ENCODE results near the gene B3GAT1. TPM values are rescaled to one million over a fixed set of nuclear protein-coding genes. Genes with fewer than 3 reads are reported as not detected.

B3GAT1 gene
- total and polyA plus RNA-seq, 9 donors: 0.09 to 0.86 (median 0.27) TPM

DNA sequence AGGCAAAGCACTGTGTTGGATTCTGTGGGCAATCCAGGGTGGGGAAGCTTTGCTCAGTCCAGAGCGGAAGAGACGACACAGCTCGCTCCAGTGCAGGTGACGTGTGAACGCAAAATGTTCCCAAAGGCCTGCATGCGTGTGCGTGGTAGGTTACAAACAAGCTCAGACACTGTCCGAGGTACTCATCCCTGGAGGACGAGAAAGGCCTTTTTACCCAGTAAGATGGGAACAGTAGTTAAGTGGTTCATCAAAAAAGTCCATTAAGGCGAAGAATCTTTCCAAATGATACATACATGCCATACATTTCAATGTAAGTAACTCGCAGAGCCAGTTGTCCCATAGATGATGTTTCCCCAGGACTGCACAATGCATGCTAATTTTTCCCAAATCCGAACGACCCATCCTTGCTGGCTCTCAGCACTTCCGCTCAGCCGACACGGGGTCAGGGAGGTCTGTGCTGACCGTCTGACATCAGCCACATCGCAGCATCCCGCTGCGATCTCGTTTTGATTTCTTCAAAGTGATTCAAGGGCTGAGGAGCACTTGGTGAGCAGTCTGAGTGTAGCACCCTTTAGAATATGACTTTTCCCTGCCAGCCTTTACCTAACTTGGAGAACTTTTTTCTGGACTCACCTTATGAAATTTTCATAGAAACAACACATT lies 19.0 kb downstream of the B3GAT1 start:
- WGBS (ENCODE audit: insufficient coverage): 74% methylated on average over 16 of the region's 21 CpGs
- H3K27me3 ChIP-seq (ENCODE audit: control insufficient read depth, insufficient read depth, low read length): peaks cover 5% of the 10 kb centered on the region
- DNase-seq: no peak
- H3K4me1 ChIP-seq (ENCODE audit: control insufficient read depth, insufficient read depth, low read length): no peaks in the 10 kb centered on the region
- no peak overlapping the region for H3K27ac ChIP-seq (ENCODE audit: low read length)
- no peaks in the 10 kb centered on the region for H3K9me3 ChIP-seq (replicated peaks; ENCODE audit: control insufficient read depth, low read depth, low read length)
- H3K4me3 ChIP-seq (ENCODE audit: low read length): no peak overlapping the region
- H3K36me3 ChIP-seq (ENCODE audit: control insufficient read depth, insufficient read depth, low read length): no peaks in the 10 kb centered on the region

GRCh38 chr11:134391656-134392055 lies 20.4 kb downstream of the B3GAT1 start:
- DNase-seq: no peak
- Histone ChIP-seq H3K36me3 (ENCODE audit: control insufficient read depth, insufficient read depth, low read length) (no peaks in the 10 kb centered on the region), H3K27me3 (ENCODE audit: control insufficient read depth, insufficient read depth, low read length) (peaks cover 5% of the 10 kb centered on the region), H3K9me3 (replicated peaks; ENCODE audit: control insufficient read depth, low read depth, low read length) (no peaks in the 10 kb centered on the region), H3K4me3 (ENCODE audit: low read length) (no peak overlapping the region), H3K27ac (ENCODE audit: low read length) (no peak overlapping the region), H3K4me1 (ENCODE audit: control insufficient read depth, insufficient read depth, low read length) (peaks cover 7% of the 10 kb centered on the region)
- WGBS (ENCODE audit: insufficient coverage): 70% methylated on average over 4 of the region's 13 CpGs

DNA sequence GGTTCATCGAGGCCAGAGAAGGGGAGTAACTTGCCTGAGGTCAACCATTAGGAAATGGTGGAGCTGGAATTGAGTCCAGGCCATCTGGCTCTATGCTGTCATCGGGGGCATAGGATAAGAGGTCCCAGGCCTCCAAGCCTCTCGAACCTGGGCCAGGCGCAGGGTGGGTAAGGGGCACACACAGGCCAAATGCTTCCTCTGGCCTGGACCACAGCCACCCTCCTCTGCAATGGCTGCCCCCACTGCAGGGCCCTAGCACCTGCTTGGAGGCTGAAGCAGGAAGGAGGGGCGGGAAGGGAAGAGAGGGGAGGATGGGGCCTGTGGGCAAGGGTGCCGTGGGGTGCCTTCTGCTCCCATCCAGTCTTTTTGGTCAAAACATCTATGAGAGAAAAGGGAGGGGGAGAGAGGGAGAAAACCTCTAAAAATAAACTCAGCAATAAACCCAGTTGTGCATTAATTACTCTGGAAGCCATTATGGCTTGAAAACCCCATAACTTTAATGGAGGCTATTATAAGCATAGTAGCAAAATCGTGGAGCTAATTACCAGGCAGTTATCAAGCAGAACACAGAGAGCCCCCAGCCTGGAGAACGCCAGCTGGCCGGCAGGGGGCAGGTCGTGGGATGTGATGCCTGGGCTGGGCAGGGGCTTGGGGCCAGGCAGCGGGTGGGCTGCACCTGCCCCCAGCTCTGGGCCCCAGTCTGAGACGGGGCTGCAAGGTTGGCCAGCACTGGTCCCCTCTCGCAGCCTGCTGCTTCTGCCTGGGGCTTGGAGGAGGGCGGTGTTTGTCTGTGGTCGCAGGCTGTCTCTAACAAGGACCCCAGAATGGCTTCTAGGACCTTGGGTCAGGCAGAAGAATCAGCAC lies 21.1 kb downstream of the B3GAT1 start:
- no peak for DNase-seq
- H3K9me3 ChIP-seq (replicated peaks; ENCODE audit: control insufficient read depth, low read depth, low read length): no peaks in the 10 kb centered on the region
- H3K27ac ChIP-seq (ENCODE audit: low read length): no peak overlapping the region
- 66% methylated on average over 12 of the region's 15 CpGs for WGBS (ENCODE audit: insufficient coverage)
- H3K27me3 ChIP-seq (ENCODE audit: control insufficient read depth, insufficient read depth, low read length): peaks cover 5% of the 10 kb centered on the region
- H3K36me3 ChIP-seq (ENCODE audit: control insufficient read depth, insufficient read depth, low read length): no peaks in the 10 kb centered on the region
- no peak overlapping the region for H3K4me3 ChIP-seq (ENCODE audit: low read length)
- peaks cover 12% of the 10 kb centered on the region for H3K4me1 ChIP-seq (ENCODE audit: control insufficient read depth, insufficient read depth, low read length)

DNA sequence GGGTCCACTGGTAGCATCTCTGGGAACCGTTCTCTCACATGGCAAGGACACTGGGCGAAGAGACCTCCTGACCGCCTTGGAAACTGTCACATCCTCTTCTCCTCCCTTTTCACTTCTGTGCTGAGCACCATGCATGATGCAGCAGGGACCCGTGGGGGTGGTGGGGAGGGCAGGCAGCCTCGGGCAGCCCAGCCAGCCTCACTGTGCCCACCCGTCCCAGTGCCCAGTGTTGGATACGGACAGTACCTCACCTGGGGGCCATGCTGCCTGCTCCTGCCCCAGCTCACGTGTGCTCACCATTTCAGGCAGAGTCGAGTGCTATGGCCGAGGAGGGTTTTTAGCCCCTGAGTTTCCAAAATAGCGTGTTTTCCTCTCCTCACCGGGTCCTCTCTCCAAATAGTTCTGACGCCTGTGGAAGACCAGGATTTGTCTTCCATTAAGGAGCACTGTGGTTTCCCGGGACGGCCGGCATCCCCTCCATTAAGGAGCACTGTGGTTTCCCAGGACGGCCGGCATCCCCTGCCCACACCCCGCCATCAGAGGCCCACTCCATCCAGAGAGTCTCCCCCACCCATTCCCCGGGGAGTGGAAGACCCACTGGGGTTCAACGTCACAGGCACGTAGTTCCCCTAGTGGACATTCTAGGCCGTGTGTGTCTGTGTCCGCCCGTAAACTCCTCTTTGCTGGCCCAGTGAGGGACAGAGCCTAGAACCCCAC lies 22.4 kb downstream of the B3GAT1 start:
- Histone ChIP-seq H3K9me3 (replicated peaks; ENCODE audit: control insufficient read depth, low read depth, low read length) (no peaks in the 10 kb centered on the region), H3K4me1 (ENCODE audit: control insufficient read depth, insufficient read depth, low read length) (peaks cover 21% of the 10 kb centered on the region), H3K27me3 (ENCODE audit: control insufficient read depth, insufficient read depth, low read length) (peaks cover 5% of the 10 kb centered on the region), H3K36me3 (ENCODE audit: control insufficient read depth, insufficient read depth, low read length) (no peaks in the 10 kb centered on the region), H3K4me3 (ENCODE audit: low read length) (no peak overlapping the region), H3K27ac (ENCODE audit: low read length) (no peak overlapping the region)
- 88% methylated on average over 20 of the region's 25 CpGs for WGBS (ENCODE audit: insufficient coverage)
- no peak for DNase-seq

- H3K27me3 ChIP-seq (ENCODE audit: control insufficient read depth, insufficient read depth, low read length): peaks cover 3% of the 10 kb centered on the region
- H3K4me1 ChIP-seq (ENCODE audit: control insufficient read depth, insufficient read depth, low read length): peaks cover 21% of the 10 kb centered on the region
- DNase-seq: no peak
- H3K4me3 ChIP-seq (ENCODE audit: low read length): no peak overlapping the region
- H3K36me3 ChIP-seq (ENCODE audit: control insufficient read depth, insufficient read depth, low read length): no peaks in the 10 kb centered on the region
- 93% methylated on average over 2 of the region's 4 CpGs for WGBS (ENCODE audit: insufficient coverage)
- no peaks in the 10 kb centered on the region for H3K9me3 ChIP-seq (replicated peaks; ENCODE audit: control insufficient read depth, low read depth, low read length)
- H3K27ac ChIP-seq (ENCODE audit: low read length): no peak overlapping the region
These were observed 23.5 kb downstream of the B3GAT1 start for GRCh38 chr11:134388590-134388989.

- no peak for DNase-seq
- H3K36me3 ChIP-seq (ENCODE audit: control insufficient read depth, insufficient read depth, low read length): no peaks in the 10 kb centered on the region
- H3K4me3 ChIP-seq (ENCODE audit: low read length): no peak overlapping the region
- H3K27me3 ChIP-seq (ENCODE audit: control insufficient read depth, insufficient read depth, low read length): peaks cover 2% of the 10 kb centered on the region
- no peaks in the 10 kb centered on the region for H3K9me3 ChIP-seq (replicated peaks; ENCODE audit: control insufficient read depth, low read depth, low read length)
- 93% methylated on average over 18 of the region's 21 CpGs for WGBS (ENCODE audit: insufficient coverage)
- H3K27ac ChIP-seq (ENCODE audit: low read length): no peak overlapping the region
- H3K4me1 ChIP-seq (ENCODE audit: control insufficient read depth, insufficient read depth, low read length): peaks cover 21% of the 10 kb centered on the region
These were observed 24.5 kb downstream of the B3GAT1 start for GRCh38 chr11:134387501-134387900.

DNA sequence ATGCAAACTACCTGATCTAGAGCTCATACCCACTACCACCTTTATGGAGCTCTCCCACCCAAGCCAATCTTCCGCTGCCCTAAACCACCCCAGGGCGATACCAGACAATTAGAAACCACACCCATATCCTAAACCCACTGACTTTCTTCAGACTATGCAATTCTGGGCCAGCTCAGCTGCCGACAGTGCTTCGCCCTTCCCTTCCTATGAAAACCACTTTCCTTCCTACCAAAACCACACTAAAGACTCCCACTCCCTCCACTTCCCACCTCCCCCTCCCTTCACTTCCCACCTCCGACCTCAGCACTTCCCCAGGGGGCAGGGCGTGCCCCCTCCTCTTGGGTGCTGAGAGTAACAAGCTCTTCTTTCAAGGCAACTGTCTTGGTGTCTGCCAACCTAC lies 25.1 kb downstream of the B3GAT1 start:
- Histone ChIP-seq H3K36me3 (ENCODE audit: control insufficient read depth, insufficient read depth, low read length) (no peaks in the 10 kb centered on the region), H3K4me1 (ENCODE audit: control insufficient read depth, insufficient read depth, low read length) (peaks cover 21% of the 10 kb centered on the region), H3K9me3 (replicated peaks; ENCODE audit: control insufficient read depth, low read depth, low read length) (no peaks in the 10 kb centered on the region), H3K4me3 (ENCODE audit: low read length) (no peak overlapping the region), H3K27ac (ENCODE audit: low read length) (no peak overlapping the region), H3K27me3 (ENCODE audit: control insufficient read depth, insufficient read depth, low read length) (peaks cover 2% of the 10 kb centered on the region)
- WGBS (ENCODE audit: insufficient coverage): 65% methylated on average over 6 of the region's 6 CpGs
- no peak for DNase-seq

DNA sequence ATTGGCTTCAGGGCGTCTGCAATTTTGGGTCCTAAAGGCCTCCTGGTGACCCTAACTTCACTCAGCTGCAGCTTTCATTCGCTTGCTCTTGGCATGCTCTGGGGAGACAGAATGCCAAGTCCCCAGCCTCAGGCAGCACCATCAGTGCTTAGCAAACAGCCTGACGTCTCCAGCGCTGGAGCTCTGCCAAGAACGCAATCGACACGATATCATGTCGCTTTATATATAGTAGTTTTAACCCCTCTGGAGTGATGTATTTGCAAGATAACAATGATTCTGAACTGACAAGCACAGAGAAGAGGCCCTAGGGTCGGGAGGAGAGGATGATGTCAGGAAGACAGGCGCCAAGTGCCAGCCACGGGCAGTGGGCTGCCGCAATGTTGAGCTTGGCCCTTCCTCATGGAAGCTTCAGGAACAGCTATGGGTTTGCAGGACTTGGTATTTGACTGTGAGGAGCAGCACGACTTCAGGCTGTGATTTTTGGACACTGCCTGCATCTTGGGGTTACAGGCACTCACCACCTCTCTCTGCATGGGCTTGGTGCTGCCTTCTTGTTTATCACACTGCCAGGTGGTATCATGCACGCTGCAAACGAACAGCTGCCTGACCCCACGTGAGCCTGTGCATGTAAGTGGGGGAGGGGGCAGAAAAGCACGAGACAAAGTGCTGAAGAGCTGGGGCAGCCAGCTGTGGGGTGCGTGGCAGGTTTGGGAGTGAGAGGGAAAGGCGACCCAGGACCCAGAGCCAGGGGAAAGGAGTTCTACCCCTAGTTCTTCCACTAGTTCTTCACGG lies 26.1 kb downstream of the B3GAT1 start:
- Histone ChIP-seq H3K27ac (ENCODE audit: low read length) (peak overlapping the region; percentile 38), H3K4me1 (ENCODE audit: control insufficient read depth, insufficient read depth, low read length) (peaks cover 21% of the 10 kb centered on the region), H3K36me3 (ENCODE audit: control insufficient read depth, insufficient read depth, low read length) (no peaks in the 10 kb centered on the region), H3K9me3 (replicated peaks; ENCODE audit: control insufficient read depth, low read depth, low read length) (no peaks in the 10 kb centered on the region), H3K4me3 (ENCODE audit: low read length) (no peak overlapping the region), H3K27me3 (ENCODE audit: control insufficient read depth, insufficient read depth, low read length) (peaks cover 2% of the 10 kb centered on the region)
- DNase-seq: peak; percentile 44
- WGBS (ENCODE audit: insufficient coverage): 31% methylated on average over 13 of the region's 20 CpGs

GRCh38 chr11:134385171-134385570 lies 26.9 kb downstream of the B3GAT1 start:
- H3K36me3 ChIP-seq (ENCODE audit: control insufficient read depth, insufficient read depth, low read length): no peaks in the 10 kb centered on the region
- WGBS (ENCODE audit: insufficient coverage): 83% methylated on average over 15 of the region's 15 CpGs
- H3K4me1 ChIP-seq (ENCODE audit: control insufficient read depth, insufficient read depth, low read length): peaks cover 21% of the 10 kb centered on the region
- H3K27me3 ChIP-seq (ENCODE audit: control insufficient read depth, insufficient read depth, low read length): peaks cover 1% of the 10 kb centered on the region
- no peak overlapping the region for H3K4me3 ChIP-seq (ENCODE audit: low read length)
- H3K27ac ChIP-seq (ENCODE audit: low read length): peak overlapping the region; percentile 6
- H3K9me3 ChIP-seq (replicated peaks; ENCODE audit: control insufficient read depth, low read depth, low read length): no peaks in the 10 kb centered on the region
- no peak for DNase-seq
